ENCODE results near the gene GOLGA8S. TPM values are rescaled to one million over a fixed set of nuclear protein-coding genes. Genes with fewer than 3 reads are reported as not detected.
"Not testable (repeated sequence)": the region's sequence is repeated elsewhere in the genome, so short reads cannot be mapped to it uniquely, and the experiment has no call there.

Gene GOLGA8S
- total RNA-seq, 2 donors from 2014 or later = 0.23 to 0.25 TPM

DNA sequence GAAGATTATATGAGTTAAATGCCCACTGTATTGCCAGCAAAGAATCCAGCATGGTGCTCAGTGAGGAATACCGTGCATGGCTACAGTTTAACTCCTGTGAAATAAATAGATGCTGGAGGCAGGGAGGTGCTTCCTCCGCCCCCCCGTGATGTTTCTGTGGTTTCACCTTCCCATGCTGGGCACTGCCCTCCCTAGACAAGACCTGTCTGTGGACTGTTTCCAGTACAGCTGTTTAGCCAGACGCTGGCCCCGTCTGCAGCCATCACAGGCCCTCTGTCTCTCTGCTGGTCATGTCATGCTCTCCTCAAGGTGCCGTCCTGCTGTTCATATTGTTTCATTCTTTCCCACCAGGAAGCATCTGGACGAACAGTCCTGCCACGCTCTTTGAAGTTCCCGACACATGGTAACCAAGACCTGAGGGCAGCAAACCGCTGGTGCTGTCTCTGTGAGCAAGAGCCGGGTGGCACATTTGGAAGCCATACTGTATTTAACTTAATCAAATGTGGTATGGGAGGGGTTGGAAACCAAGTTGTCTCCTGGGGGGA is 31.4 kb downstream of the GOLGA8S start:
- Mint-ChIP-seq H3K36me3 (no peaks in the 10 kb centered on the region), H3K27ac (no peak overlapping the region), H3K9me3 (no peaks in the 10 kb centered on the region)
- no peak for DNase-seq (ENCODE audit: low spot score in 2 of 2)
- ATAC-seq = no peak

DNA sequence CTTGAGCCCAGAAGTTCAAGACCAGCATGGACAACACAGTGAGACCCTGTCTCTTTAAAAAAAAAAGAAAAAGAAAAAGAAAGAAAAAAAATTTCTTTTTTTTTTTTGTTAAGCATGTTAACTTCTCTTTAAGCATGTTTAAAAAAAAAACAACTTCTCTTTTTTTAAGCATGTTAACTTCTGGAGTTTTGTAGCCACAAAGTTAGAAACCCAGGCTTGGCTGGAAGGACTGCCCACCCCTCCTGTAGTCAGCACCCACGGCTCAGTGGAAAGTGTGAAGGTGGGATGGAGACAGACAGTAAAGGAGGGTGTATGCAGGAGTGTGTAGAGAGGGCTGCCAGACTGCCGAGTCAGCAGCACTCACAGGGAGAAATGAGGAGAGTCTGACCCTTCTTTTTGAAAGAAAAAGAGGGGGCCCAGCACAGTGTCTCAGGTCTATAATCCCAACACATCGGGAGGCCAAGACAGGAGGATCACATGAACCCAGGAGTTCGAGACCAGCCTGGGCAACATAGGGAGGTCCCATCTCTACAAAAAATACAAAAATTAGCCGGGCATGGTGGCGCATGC is 33.2 kb downstream of the GOLGA8S start:
- ATAC-seq (no peak), DNase-seq (ENCODE audit: low spot score in 2 of 2) (no peak)
- no peaks in the 10 kb centered on the region for H3K9me3 Mint-ChIP-seq
- H3K36me3 Mint-ChIP-seq = no peaks in the 10 kb centered on the region
- no peak overlapping the region for H3K27ac Mint-ChIP-seq

DNA sequence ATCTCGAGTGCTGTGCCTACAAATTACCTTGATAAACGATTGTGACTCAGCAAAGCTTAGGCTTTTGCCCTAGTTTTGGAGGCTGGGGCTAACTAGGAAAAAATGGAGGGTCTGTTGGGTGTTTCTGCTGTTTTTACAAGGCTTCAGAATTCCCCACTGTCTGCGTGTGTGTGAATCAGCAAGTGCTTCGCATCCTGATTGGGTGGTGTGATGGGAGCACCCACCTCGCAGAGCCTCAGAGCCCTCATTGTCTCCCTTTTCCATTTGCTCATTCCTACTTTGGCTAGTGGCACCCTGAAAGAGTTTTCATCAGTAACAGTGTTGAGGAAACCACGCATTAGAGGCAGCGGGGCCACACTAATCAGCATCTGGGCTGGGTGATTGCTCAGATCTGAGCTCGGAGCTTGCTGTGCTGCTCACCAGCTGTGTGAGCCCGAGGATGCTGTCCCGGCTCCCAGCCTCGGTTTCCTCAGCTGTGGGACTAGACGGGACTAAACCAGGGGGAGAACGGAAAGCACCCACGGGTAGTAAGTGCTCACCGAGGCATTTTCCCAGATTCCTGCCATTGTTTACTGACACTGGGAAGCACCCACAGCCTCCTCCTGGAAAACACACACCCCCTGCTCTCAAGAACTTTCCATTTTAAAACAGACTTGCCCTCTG is 40.6 kb downstream of the GOLGA8S start:
- Mint-ChIP-seq H3K36me3 (no peaks in the 10 kb centered on the region), H3K27ac (no peak overlapping the region), H3K9me3 (no peaks in the 10 kb centered on the region)
- DNase-seq (ENCODE audit: low spot score in 2 of 2) (no peak), ATAC-seq (no peak)

DNA sequence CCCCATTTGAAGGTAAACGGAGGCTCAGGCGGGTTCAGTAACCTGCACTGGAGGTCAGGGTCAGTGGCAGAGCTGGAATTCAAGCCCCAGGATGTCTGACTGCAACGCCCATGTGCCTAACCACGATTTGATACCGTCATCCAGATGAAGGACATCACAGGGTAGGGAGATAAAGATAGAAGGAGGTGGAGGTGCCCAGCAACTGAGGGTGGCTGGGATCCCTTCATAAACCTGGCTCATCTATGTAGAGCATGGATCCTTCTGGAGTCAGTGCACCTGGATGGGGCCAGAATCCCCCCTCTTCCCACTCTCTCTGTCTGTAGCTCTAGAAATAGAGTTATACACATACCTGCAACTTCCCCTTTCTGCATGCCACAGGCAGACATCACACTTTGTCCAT is 41.3 kb downstream of the GOLGA8S start:
- no peak overlapping the region for H3K27ac Mint-ChIP-seq
- ATAC-seq = no peak
- no peaks in the 10 kb centered on the region for H3K36me3 Mint-ChIP-seq
- H3K9me3 Mint-ChIP-seq = no peaks in the 10 kb centered on the region
- DNase-seq (ENCODE audit: low spot score in 2 of 2) = no peak

- DNase-seq (ENCODE audit: low spot score in 2 of 2) (no peak), ATAC-seq (no peak)
- no peaks in the 10 kb centered on the region for H3K9me3 Mint-ChIP-seq
- H3K36me3 Mint-ChIP-seq = no peaks in the 10 kb centered on the region
- H3K27ac Mint-ChIP-seq = no peak overlapping the region
Observed at GRCh38 chr15:23397779-23398178, 43.2 kb downstream of the GOLGA8S start.

DNA sequence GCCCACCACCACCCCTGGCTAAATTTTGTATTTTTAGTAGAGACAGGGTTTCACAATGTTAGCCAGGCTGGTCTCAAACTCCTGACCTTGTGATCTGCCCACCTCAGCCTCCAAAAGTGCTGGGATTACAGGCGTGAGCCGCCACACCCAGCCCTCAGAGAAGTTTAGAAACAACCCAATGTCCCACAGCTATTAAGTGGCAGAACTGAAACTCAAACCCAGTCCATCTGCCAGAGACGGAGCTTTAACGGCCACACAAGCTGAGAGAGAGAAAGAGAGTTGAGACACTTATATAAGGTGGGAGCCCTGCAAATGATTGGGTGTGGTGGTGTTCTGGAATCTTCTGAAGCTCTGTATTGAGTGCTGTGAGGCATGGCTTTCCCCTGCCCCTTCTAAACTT is 43.8 kb downstream of the GOLGA8S start:
- not testable (repeated sequence) for DNase-seq (ENCODE audit: low spot score in 2 of 2); H3K27ac Mint-ChIP-seq; ATAC-seq; H3K36me3 Mint-ChIP-seq; H3K9me3 Mint-ChIP-seq

GRCh38 chr15:23399207-23399606 is 44.7 kb downstream of the GOLGA8S start:
- not testable (repeated sequence) for H3K36me3 Mint-ChIP-seq; ATAC-seq; H3K9me3 Mint-ChIP-seq; DNase-seq (ENCODE audit: low spot score in 2 of 2); H3K27ac Mint-ChIP-seq

DNA sequence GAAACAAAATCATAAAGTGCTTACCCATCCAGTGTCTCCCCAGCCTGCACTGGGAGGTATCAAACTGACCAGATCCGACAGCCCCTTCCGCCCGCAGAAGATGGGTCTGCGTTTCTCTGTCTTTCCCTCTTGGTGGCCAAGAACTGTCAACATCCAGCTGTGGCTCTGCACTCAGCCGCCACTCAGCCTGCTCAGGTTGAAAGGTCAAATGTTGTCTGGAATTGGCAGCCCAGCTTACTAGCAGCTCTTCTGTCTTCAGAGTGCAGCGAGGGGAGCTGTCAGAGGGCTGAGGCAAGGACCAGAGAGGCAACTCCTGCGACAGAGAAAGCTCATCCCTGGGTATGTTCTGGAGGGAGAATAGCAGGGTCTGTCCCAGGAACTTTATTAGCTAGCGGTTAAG is 47.1 kb downstream of the GOLGA8S start:
- Mint-ChIP-seq H3K36me3 (no peaks in the 10 kb centered on the region), H3K27ac (no peak overlapping the region), H3K9me3 (no peaks in the 10 kb centered on the region)
- ATAC-seq = no peak
- DNase-seq (ENCODE audit: low spot score in 2 of 2) = no peak

GRCh38 chr15:23402140-23402539 is 47.6 kb downstream of the GOLGA8S start:
- Mint-ChIP-seq H3K27ac (no peak overlapping the region), H3K36me3 (no peaks in the 10 kb centered on the region), H3K9me3 (no peaks in the 10 kb centered on the region)
- no peak for ATAC-seq
- no peak for DNase-seq (ENCODE audit: low spot score in 2 of 2)

DNA sequence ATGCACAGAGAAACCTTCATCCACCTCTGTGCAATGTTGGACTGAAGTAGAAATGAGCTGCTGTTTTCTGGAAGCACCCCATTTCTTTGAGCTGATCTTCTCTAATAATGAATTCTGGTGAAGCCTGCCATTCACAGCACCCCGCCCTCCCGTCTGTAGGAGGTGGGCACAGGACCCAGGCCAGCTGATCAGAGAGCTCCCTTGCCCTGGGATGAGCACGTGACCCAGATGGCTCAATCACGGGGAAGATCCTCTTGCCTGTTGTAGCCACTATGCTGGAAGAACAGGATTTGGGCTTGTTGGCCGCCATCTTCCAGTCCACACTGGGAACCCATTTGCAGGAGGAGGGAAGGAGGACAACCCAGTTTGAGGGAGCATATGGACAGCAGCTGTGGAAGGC is 48.0 kb downstream of the GOLGA8S start:
- no peaks in the 10 kb centered on the region for H3K9me3 Mint-ChIP-seq
- ATAC-seq = no peak
- no peaks in the 10 kb centered on the region for H3K36me3 Mint-ChIP-seq

DNA sequence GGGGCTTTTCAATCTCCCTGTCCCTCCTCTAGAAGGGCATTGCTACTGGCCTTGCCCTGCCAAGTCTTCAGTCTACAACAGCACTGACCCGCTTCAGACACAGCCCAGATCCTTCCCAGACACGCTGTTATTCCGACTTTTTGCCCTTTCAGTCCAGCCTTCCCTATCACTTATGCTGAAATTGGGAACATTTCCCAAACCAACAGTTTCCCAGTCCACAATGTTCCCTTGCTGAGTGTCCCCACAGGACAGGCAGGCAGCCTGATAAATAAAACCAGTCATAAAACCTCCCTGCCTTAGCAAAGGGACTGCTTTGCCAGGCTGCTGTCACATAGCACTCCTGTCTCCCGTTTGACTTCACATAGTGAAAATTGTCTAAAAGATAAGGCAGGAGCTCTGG is 49.0 kb downstream of the GOLGA8S start:
- Mint-ChIP-seq H3K36me3 (no peaks in the 10 kb centered on the region), H3K9me3 (no peaks in the 10 kb centered on the region), H3K27ac (no peak overlapping the region)
- DNase-seq (ENCODE audit: low spot score in 2 of 2) (no peak), ATAC-seq (no peak)

More for the DNA sequence above, 48.0 kb downstream of the GOLGA8S start:
- DNase-seq (ENCODE audit: low spot score in 2 of 2) = no peak
- no peak overlapping the region for H3K27ac Mint-ChIP-seq

GRCh38 chr15:23411841-23412240 is 57.3 kb downstream of the GOLGA8S start:
- Mint-ChIP-seq H3K9me3 (no peaks in the 10 kb centered on the region), H3K36me3 (no peaks in the 10 kb centered on the region), H3K27ac (no peak overlapping the region)
- ATAC-seq (no peak), DNase-seq (ENCODE audit: low spot score in 2 of 2) (no peak)

GRCh38 chr15:23412881-23413600 is 58.5 kb downstream of the GOLGA8S start:
- ATAC-seq; H3K9me3 Mint-ChIP-seq; DNase-seq (ENCODE audit: low spot score in 2 of 2): not testable (repeated sequence)

More at GRCh38 chr15:23412881-23413600, 58.5 kb downstream of the GOLGA8S start:
- H3K27ac Mint-ChIP-seq, H3K36me3 Mint-ChIP-seq: not testable (repeated sequence)

Other genes starting within 250 kb of the GOLGA8S start
- not detected for gene GOLGA6L1, start 217.9 kb upstream of the GOLGA8S start, total RNA-seq
- gene GOLGA6L26, start 20.6 kb upstream of the GOLGA8S start, total RNA-seq = not detected
- gene GOLGA6L2, start 92.5 kb downstream of the GOLGA8S start, total RNA-seq = not detected
- gene MKRN3, start 210.9 kb downstream of the GOLGA8S start, total RNA-seq = under 1 TPM; 0.46 to 0.80 TPM